Hepatocyte (in vitro differentiated cells): ENCODE measurements around the gene UBR2. TPM values are rescaled to one million over a fixed set of nuclear protein-coding genes. Genes with fewer than 3 reads are reported as not detected.

Experiments
- DNase-seq: peaks from one replicate; pipeline ENCODE4 v3.0.0-alpha.2; 2016; ENCODE audit warnings: low spot score
- H2AFZ ChIP-seq: fragments of 200-600 bp; sonication (generic); 2 replicates; pipeline ENCODE4 v1.6.0; 2016; ENCODE audit warnings: antibody characterized with exemption, mild to moderate bottlenecking
- H3K27ac ChIP-seq: fragments of 200-600 bp; sonication (generic); 2 replicates; pipeline ENCODE4 v1.5.1; 2016; ENCODE audit warnings: mild to moderate bottlenecking
- H3K27me3 ChIP-seq: fragments of 200-600 bp; sonication (generic); 2 replicates; pipeline ENCODE4 v1.6.1; 2016
- H3K36me3 ChIP-seq: fragments of 200-600 bp; sonication (generic); replicated peaks from 2 replicates; pipeline ENCODE4 v1.5.1; 2016; ENCODE audit warnings: low read depth; ENCODE audit not compliant: insufficient read depth
- H3K4me1 ChIP-seq: fragments of 200-600 bp; sonication (generic); 2 replicates; pipeline ENCODE4 v1.5.1; 2016; ENCODE audit warnings: mild to moderate bottlenecking, moderate library complexity; ENCODE audit not compliant: insufficient read depth
- H3K4me2 ChIP-seq: fragments of 200-600 bp; sonication (generic); 2 replicates; pipeline ENCODE4 v1.6.0; 2016
- H3K4me3 ChIP-seq: fragments of 200-600 bp; sonication (generic); 2 replicates; pipeline ENCODE4 v1.5.1; 2016; ENCODE audit warnings: mild to moderate bottlenecking
- H3K79me2 ChIP-seq: fragments of 200-600 bp; sonication (generic); 2 replicates; pipeline ENCODE4 v1.6.0; 2017; ENCODE audit warnings: mild to moderate bottlenecking
- H3K9me2 ChIP-seq: fragments of 200-600 bp; sonication (generic); replicated peaks from 2 replicates; pipeline ENCODE4 v1.6.0; 2017; ENCODE audit warnings: mild to moderate bottlenecking; ENCODE audit not compliant: insufficient read depth
- H3K9me3 ChIP-seq: fragments of 200-600 bp; sonication (generic); 2 replicates; pipeline ENCODE4 v1.5.1; 2016; ENCODE audit warnings: low read depth, mild to moderate bottlenecking
- H4K20me1 ChIP-seq: fragments of 200-600 bp; sonication (generic); 2 replicates; pipeline ENCODE4 v1.6.0; 2016; ENCODE audit warnings: mild to moderate bottlenecking; ENCODE audit not compliant: insufficient read depth, poor library complexity, severe bottlenecking
- EZH2 ChIP-seq: fragments of 200-600 bp; sonication (generic); IDR thresholded peaks from 2 replicates; pipeline ENCODE4 v1.6.1; 2016; ENCODE audit warnings: antibody characterized with exemption, mild to moderate bottlenecking, borderline replicate concordance
- EZH2phosphoT487 ChIP-seq: fragments of 200-600 bp; sonication (generic); IDR thresholded peaks from one replicate; pipeline ENCODE4 v1.6.1; 2018; ENCODE audit warnings: antibody characterized with exemption, mild to moderate bottlenecking, low read depth, moderate library complexity; ENCODE audit not compliant: unreplicated experiment, severe bottlenecking
- WGBS: methylation state at CpG from one replicate; pipeline ENCODE4 v1.1.6; 2016; ENCODE audit warnings: low lambda C conversion rate; ENCODE audit errors: missing lambda C conversion rate; 5-methylcytosine and 5-hydroxymethylcytosine counted together
- polyA plus RNA-seq: library from polyadenylated mRNA; unstranded; fragments of >200 nt; fragmentation: Nextera tagmentation; extraction: Ambion mirVana; gene quantifications from 2 replicates; pipeline ENCODE4 v1.2.1, GENCODE V29; 2016
- total RNA-seq: library from RNA; depleted of rRNA; stranded (reverse); fragments of >200 nt; gene quantifications from 2 replicates; pipeline ENCODE4 v1.2.3, GENCODE V29; 2014
- TF ChIP-seq, protein P1 (sequence below): fragments of 200-600 bp; sonication (generic); IDR thresholded peaks from 2 replicates; pipeline ENCODE4 v1.5.1; 2016; ENCODE audit warnings: antibody characterized with exemption, mild to moderate bottlenecking; ENCODE audit not compliant: poor library complexity

Gene UBR2
- total and polyA plus RNA-seq, 2 experiments from 2014 or later: 8.1 to 24.4 TPM

DNA sequence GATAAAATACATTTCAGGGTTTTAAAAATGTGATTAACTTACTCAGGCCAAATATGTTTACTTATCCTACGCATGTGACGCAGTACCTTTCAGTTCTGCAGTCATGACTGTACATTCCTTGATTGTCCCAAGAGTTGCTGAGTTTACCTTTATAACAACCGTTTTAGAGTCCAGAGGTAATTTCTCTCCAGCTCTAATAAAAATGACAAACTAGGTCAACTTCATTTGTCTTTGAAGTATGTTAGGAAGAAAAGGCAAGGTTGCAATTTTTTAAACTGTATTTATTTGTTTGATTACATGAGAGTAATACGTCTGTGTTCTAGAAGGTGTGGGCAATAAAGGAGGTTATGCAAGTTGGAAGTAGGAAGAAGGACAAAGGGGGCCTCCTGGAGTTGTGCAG lies 38.6 kb upstream of the UBR2 start:
- Histone ChIP-seq H3K4me2 (no peak overlapping the region), H4K20me1 (no peaks in the 10 kb centered on the region), H3K36me3 (no peaks in the 10 kb centered on the region), H3K4me1 (no peaks in the 10 kb centered on the region), H2AFZ (no peak overlapping the region), H3K4me3 (no peak overlapping the region), H3K27ac (no peak overlapping the region), H3K27me3 (no peaks in the 10 kb centered on the region), H3K9me2 (no peaks in the 10 kb centered on the region), H3K79me2 (no peaks in the 10 kb centered on the region), H3K9me3 (no peaks in the 10 kb centered on the region)
- no peak for TF ChIP-seq EZH2
- TF ChIP-seq, protein P1, sequence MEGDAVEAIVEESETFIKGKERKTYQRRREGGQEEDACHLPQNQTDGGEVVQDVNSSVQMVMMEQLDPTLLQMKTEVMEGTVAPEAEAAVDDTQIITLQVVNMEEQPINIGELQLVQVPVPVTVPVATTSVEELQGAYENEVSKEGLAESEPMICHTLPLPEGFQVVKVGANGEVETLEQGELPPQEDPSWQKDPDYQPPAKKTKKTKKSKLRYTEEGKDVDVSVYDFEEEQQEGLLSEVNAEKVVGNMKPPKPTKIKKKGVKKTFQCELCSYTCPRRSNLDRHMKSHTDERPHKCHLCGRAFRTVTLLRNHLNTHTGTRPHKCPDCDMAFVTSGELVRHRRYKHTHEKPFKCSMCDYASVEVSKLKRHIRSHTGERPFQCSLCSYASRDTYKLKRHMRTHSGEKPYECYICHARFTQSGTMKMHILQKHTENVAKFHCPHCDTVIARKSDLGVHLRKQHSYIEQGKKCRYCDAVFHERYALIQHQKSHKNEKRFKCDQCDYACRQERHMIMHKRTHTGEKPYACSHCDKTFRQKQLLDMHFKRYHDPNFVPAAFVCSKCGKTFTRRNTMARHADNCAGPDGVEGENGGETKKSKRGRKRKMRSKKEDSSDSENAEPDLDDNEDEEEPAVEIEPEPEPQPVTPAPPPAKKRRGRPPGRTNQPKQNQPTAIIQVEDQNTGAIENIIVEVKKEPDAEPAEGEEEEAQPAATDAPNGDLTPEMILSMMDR: no peak
- TF ChIP-seq EZH2phosphoT487: no peak
- peak; percentile 41 for DNase-seq
- WGBS: 45% methylated on average over 4 of the region's 4 CpGs

DNA sequence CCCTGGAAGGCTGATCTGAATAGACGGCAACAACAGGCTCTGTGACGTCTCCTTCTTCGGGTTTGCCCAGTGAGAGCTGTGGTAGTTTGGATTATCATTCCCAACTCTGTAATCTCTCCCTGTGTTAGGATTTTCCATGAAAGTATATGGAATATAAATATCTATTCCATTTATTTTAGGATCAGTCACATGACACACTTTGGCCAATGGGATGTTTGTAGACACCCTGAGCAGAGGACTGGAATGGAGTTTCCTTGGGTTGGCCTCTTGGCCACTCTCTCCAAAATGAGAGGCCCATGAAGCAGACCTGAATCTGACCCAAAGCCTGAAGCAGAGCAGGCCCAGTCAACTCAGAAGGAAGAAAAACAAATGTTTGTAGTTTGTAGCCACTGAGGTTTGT lies 37.2 kb upstream of the UBR2 start:
- Histone ChIP-seq H3K9me2 (no peaks in the 10 kb centered on the region), H3K36me3 (no peaks in the 10 kb centered on the region), H3K4me1 (no peaks in the 10 kb centered on the region), H2AFZ (no peak overlapping the region), H3K4me3 (no peak overlapping the region), H3K27me3 (no peaks in the 10 kb centered on the region), H4K20me1 (no peaks in the 10 kb centered on the region), H3K9me3 (no peaks in the 10 kb centered on the region), H3K4me2 (no peak overlapping the region), H3K79me2 (no peaks in the 10 kb centered on the region), H3K27ac (no peak overlapping the region)
- TF ChIP-seq EZH2: no peak
- TF ChIP-seq, protein P1: no peak
- no peak for TF ChIP-seq EZH2phosphoT487
- 96% methylated on average over 3 of the region's 3 CpGs for WGBS
- no peak for DNase-seq

DNA sequence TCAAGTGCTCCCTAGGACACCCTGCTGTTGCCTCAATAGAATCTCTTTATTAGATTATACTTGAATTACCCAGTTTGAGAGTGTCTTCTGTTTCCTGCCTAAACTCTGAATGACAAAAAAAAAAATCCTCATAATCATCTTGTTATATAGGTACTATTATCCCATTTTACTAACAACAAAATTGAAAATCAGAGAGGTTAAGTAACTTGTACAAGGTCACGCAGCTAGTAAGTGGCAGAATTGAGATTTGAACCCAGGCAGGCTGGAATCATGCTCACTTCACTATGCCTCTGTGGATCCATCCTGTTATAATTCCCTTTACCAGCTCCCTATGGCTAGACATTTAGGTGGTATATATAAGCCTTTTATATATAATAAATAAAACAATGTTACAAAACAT lies 36.6 kb upstream of the UBR2 start:
- DNase-seq: no peak
- TF ChIP-seq, protein P1: no peak
- no peak for TF ChIP-seq EZH2

DNA sequence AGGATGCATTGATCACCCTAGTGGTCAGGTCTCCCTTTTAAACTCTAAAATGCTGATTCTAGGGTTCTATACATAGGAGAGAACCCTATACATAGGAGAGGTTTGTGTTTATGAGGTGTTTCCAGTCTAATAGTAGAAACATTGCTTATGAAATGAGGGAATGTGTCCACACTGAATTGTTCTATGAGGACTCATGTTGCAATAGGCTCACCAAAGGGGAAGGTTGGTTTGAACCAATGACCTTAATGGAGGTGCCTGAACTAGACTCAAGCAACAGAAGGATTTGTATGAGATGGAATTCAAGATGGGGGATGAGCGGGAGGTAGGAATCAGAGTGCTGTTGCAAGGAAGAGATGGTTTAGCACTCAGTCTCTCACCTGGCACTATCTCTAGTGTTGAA lies 33.5 kb upstream of the UBR2 start:
- Histone ChIP-seq H3K4me2 (no peak overlapping the region), H3K79me2 (no peaks in the 10 kb centered on the region), H3K4me3 (no peak overlapping the region), H3K27me3 (no peaks in the 10 kb centered on the region), H3K36me3 (no peaks in the 10 kb centered on the region), H3K9me2 (no peaks in the 10 kb centered on the region), H3K9me3 (no peaks in the 10 kb centered on the region), H3K4me1 (no peaks in the 10 kb centered on the region), H2AFZ (no peak overlapping the region), H4K20me1 (no peaks in the 10 kb centered on the region), H3K27ac (no peak overlapping the region)
- DNase-seq: no peak
- 100% methylated on average over 1 of the region's 1 CpG for WGBS
- TF ChIP-seq, protein P1: no peak

More for the DNA sequence above, 36.6 kb upstream of the UBR2 start:
- H2AFZ ChIP-seq: no peak overlapping the region
- no peaks in the 10 kb centered on the region for H3K36me3 ChIP-seq
- H3K9me3 ChIP-seq: no peaks in the 10 kb centered on the region
- H3K4me3 ChIP-seq: no peak overlapping the region
- no peak overlapping the region for H3K27ac ChIP-seq
- 96% methylated on average over 1 of the region's 1 CpG for WGBS
- no peak overlapping the region for H3K4me2 ChIP-seq
- H3K79me2 ChIP-seq: no peaks in the 10 kb centered on the region
- no peaks in the 10 kb centered on the region for H3K9me2 ChIP-seq
- no peaks in the 10 kb centered on the region for H3K4me1 ChIP-seq
- H3K27me3 ChIP-seq: no peaks in the 10 kb centered on the region
- H4K20me1 ChIP-seq: no peaks in the 10 kb centered on the region
